T-helper 1 cell treated with Interleukin-12 subunit alpha and Interleukin-12 subunit beta and Interleukin-4 antibody, amounts not matched to agents 30 μg/mL and 1 μg/mL, for 36 hours (primary cell): Measurements from ENCODE around the gene INIP.
"Not testable (repeated sequence)": the region's sequence is repeated elsewhere in the genome, so short reads cannot be mapped to it uniquely, and the experiment has no call there.

Source experiments
- H3K27ac Mint-ChIP-seq: one replicate; pipeline ENCODE4 v1.8.0; 2021; ENCODE audit warnings: mild to moderate bottlenecking, mixed read lengths
- H3K27me3 Mint-ChIP-seq: one replicate; pipeline ENCODE4 v1.8.0; 2021; ENCODE audit warnings: low read depth, mixed read lengths
- H3K36me3 Mint-ChIP-seq: one replicate; pipeline ENCODE4 v1.8.0; 2021; ENCODE audit warnings: low read depth, mixed read lengths
- H3K4me1 Mint-ChIP-seq: one replicate; pipeline ENCODE4 v1.8.0; 2021; ENCODE audit warnings: low read depth, mixed read lengths
- H3K4me3 Mint-ChIP-seq: one replicate; pipeline ENCODE4 v1.8.0; 2021; ENCODE audit warnings: mild to moderate bottlenecking, moderate library complexity, mixed read lengths
- H3K9me3 Mint-ChIP-seq: one replicate; pipeline ENCODE4 v1.8.0; 2021; ENCODE audit warnings: mixed read lengths

INIP gene

GRCh38 chr9:112719696-112720095, 1.8 kb upstream of the INIP start:
- H3K27ac Mint-ChIP-seq, result no peak overlapping the region
- peaks cover 18% of the 10 kb centered on the region for H3K4me1 Mint-ChIP-seq
- no peak overlapping the region for H3K4me3 Mint-ChIP-seq
- H3K36me3 Mint-ChIP-seq, result no peaks in the 10 kb centered on the region
- no peaks in the 10 kb centered on the region for H3K9me3 Mint-ChIP-seq
- no peaks in the 10 kb centered on the region for H3K27me3 Mint-ChIP-seq

DNA sequence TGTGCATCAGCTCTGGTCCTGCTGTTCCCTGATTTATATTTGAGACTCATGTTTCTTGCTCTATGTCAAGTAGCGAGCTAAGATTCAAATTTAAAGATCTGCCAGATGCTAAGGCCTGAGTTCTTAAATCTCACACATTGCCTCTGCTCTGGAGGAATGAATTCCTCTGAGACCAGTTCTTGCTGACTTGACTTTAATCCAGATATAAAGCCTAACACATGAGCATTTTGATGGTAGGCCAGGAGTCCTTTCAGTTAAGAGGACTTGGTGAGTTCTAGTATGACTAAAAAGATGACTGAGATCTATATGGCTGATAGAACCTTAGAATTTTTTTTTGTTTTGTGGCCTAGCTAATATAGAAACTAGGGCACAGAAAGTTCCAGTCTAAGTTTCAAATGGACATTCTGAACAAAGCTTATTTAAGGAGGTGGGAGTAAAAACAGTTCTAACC, 1.3 kb upstream of the INIP start:
- Mint-ChIP-seq H3K27ac (no peak overlapping the region), H3K4me3 (no peak overlapping the region), H3K9me3 (no peaks in the 10 kb centered on the region), H3K4me1 (peaks cover 18% of the 10 kb centered on the region), H3K36me3 (no peaks in the 10 kb centered on the region), H3K27me3 (no peaks in the 10 kb centered on the region)

- Mint-ChIP-seq H3K27me3 (no peaks in the 10 kb centered on the region), H3K36me3 (peaks cover 14% of the 10 kb centered on the region), H3K9me3 (no peaks in the 10 kb centered on the region), H3K4me1 (peaks cover 21% of the 10 kb centered on the region), H3K4me3 (no peak overlapping the region), H3K27ac (no peak overlapping the region)
Observed at GRCh38 chr9:112712678-112713077, 5.2 kb downstream of the INIP start.

- Mint-ChIP-seq H3K4me1 (peaks cover 16% of the 10 kb centered on the region), H3K36me3 (peaks cover 16% of the 10 kb centered on the region), H3K27me3 (no peaks in the 10 kb centered on the region), H3K4me3 (no peak overlapping the region), H3K9me3 (no peaks in the 10 kb centered on the region), H3K27ac (no peak overlapping the region)
Observed at GRCh38 chr9:112711050-112711689, 6.7 kb downstream of the INIP start.

- Mint-ChIP-seq H3K36me3 (peaks cover 12% of the 10 kb centered on the region), H3K9me3 (no peaks in the 10 kb centered on the region), H3K4me3 (no peak overlapping the region), H3K27me3 (no peaks in the 10 kb centered on the region), H3K4me1 (peaks cover 6% of the 10 kb centered on the region), H3K27ac (no peak overlapping the region)
Observed at GRCh38 chr9:112705768-112706427, 12.0 kb downstream of the INIP start.

DNA sequence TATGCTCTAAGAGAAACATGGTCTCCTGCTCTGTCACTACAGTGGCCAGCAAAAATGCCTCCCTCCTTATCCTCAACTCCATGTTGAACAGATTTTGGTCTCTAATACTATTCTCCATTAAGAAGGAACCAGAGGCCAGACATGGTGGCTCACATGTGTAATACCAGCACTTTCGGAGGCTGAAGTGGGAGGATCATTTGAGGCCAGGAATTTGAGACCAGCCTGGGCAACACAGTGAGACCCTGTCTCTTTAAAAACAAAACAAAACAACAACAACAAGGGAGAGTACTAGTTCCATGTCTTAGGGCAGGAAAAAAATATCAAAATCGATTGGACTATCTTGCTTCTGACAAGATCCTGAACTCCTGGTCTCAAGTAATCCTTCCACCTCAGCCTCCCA, 14.6 kb downstream of the INIP start:
- Mint-ChIP-seq H3K27ac (no peak overlapping the region), H3K36me3 (peaks cover 14% of the 10 kb centered on the region), H3K4me1 (peaks cover 10% of the 10 kb centered on the region), H3K27me3 (no peaks in the 10 kb centered on the region), H3K9me3 (no peaks in the 10 kb centered on the region), H3K4me3 (no peak overlapping the region)

DNA sequence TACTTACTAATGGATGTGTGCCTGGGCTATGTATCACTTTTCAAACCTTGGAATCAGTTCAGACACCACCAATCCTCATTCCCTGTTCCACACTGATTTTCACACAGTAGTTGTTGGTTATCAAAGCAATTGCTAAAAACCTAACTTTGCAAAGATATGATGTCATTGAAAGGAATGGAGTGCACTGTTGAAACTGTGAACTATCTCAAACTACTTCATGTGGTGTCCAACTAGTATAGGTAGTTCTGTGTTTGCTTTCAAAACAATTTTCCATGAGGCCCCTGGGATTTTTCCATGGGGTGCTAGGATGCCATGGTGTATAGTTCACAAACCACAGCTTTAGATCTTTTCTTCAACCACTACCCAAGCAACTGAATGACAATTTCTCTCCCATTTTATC, 17.8 kb downstream of the INIP start:
- H3K27ac Mint-ChIP-seq, result no peak overlapping the region
- H3K4me1 Mint-ChIP-seq, result peaks cover 5% of the 10 kb centered on the region
- no peak overlapping the region for H3K4me3 Mint-ChIP-seq
- peaks cover 21% of the 10 kb centered on the region for H3K36me3 Mint-ChIP-seq
- H3K9me3 Mint-ChIP-seq, result no peaks in the 10 kb centered on the region
- H3K27me3 Mint-ChIP-seq, result no peaks in the 10 kb centered on the region

DNA sequence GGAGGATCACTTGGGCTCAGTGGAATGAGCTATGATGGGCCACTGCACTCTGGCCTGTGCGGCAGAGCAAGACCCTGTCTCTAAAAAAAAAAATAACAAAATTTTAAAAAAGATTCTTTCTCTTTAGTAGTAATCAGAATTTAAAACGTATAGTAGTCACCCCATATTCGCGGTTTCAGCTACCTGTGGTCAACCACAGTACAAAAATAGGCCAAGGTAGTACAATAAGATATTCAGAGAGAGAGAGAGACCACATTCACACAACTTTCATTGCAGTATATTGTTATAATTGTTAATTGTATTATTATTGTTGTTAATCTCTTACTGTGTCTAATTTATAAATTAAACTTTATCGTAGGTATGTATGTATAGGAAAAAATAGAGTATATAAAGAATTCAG, 18.7 kb downstream of the INIP start:
- Mint-ChIP-seq H3K27me3 (no peaks in the 10 kb centered on the region), H3K9me3 (no peaks in the 10 kb centered on the region), H3K4me3 (no peak overlapping the region), H3K36me3 (peaks cover 21% of the 10 kb centered on the region), H3K27ac (no peak overlapping the region), H3K4me1 (peaks cover 5% of the 10 kb centered on the region)

GRCh38 chr9:112696461-112696860, 21.5 kb downstream of the INIP start:
- H3K9me3 Mint-ChIP-seq, result no peaks in the 10 kb centered on the region
- no peak overlapping the region for H3K27ac Mint-ChIP-seq
- H3K4me3 Mint-ChIP-seq, result no peak overlapping the region
- peaks cover 6% of the 10 kb centered on the region for H3K4me1 Mint-ChIP-seq
- peaks cover 34% of the 10 kb centered on the region for H3K36me3 Mint-ChIP-seq
- H3K27me3 Mint-ChIP-seq, result no peaks in the 10 kb centered on the region

DNA sequence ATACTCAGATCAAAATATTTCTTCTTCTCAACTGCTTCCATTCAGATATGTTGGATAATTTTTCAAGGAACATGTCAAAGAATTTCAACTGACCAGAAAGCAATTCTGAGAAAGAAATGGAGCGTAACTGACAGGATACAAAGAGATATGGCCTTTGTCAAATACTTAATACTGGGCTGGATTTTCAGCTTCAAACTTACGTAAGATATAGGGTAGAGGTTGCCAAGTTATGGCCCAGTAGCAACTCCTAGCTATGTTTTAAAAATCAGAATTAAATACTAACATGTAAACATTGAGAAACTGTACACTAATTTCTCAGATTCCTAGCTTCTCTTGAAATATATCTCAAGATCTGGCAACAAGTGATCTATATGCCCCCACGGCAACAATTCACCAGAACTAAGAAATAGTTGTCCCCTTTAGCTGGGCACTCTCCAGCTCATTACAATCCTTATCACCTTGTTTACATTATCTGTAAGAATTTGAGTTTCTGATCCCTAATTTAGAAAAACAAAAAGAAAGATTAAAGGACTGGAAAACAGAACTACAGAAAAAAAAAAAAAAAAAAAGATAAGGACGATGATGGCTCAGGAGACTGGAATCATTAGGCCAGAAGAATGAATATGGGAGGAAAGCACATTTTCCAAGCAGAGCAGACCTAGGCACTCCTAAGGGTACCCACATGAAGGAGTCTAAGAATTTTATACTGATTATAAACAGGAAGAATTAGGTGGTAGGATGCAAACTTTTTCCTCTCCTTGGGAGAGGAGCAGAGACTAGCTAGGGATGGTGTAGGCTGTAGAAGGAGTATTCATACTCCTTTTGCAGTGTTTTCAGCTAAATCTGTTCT, 23.0 kb downstream of the INIP start:
- Mint-ChIP-seq H3K36me3 (peaks cover 44% of the 10 kb centered on the region), H3K4me3 (no peak overlapping the region), H3K27me3 (no peaks in the 10 kb centered on the region), H3K27ac (no peak overlapping the region), H3K4me1 (peaks cover 12% of the 10 kb centered on the region), H3K9me3 (no peaks in the 10 kb centered on the region)

DNA sequence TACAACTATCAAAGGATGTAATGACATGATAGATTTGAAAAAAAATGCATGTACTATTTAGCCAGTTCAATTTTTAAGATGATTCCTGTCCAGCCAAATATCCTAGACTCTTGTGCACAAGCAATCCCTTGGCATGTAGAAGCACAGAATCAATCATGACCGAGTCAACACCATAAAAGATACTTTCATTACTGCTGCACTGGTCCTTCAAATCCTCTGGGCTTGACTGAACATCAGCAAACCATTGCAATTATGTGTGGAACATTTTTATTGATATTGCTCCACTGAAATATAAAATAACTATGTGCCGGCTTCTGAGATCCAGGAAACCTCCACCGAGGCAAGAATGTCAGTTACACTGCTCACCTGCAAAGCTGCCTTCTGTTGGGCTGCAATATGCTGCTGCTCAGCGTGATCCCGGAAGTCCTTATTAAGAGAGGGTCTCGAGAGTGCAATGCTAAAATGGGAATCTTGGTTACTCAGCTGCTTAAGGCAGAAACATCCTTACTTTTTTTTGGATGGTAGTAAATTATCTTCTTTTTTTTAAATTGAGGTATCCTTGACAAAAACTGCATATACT, 28.7 kb downstream of the INIP start:
- no peak overlapping the region for H3K4me3 Mint-ChIP-seq
- no peaks in the 10 kb centered on the region for H3K9me3 Mint-ChIP-seq
- H3K36me3 Mint-ChIP-seq, result peaks cover 53% of the 10 kb centered on the region
- no peak overlapping the region for H3K27ac Mint-ChIP-seq
- H3K27me3 Mint-ChIP-seq, result no peaks in the 10 kb centered on the region
- peaks cover 9% of the 10 kb centered on the region for H3K4me1 Mint-ChIP-seq

GRCh38 chr9:112680731-112681402, 37.0 kb downstream of the INIP start:
- no peak overlapping the region for H3K27ac Mint-ChIP-seq
- H3K27me3 Mint-ChIP-seq, result peaks cover 3% of the 10 kb centered on the region

GRCh38 chr9:112677040-112677439, 40.9 kb downstream of the INIP start:
- H3K4me3 Mint-ChIP-seq, result no peak overlapping the region
- no peaks in the 10 kb centered on the region for H3K36me3 Mint-ChIP-seq
- H3K9me3 Mint-ChIP-seq, result peaks cover 24% of the 10 kb centered on the region
- no peaks in the 10 kb centered on the region for H3K4me1 Mint-ChIP-seq
- H3K27me3 Mint-ChIP-seq, result peaks cover 3% of the 10 kb centered on the region
- H3K27ac Mint-ChIP-seq, result no peak overlapping the region

More at GRCh38 chr9:112680731-112681402, 37.0 kb downstream of the INIP start:
- peaks cover 12% of the 10 kb centered on the region for H3K36me3 Mint-ChIP-seq
- peaks cover 24% of the 10 kb centered on the region for H3K9me3 Mint-ChIP-seq
- peaks cover 4% of the 10 kb centered on the region for H3K4me1 Mint-ChIP-seq
- H3K4me3 Mint-ChIP-seq, result no peak overlapping the region

DNA sequence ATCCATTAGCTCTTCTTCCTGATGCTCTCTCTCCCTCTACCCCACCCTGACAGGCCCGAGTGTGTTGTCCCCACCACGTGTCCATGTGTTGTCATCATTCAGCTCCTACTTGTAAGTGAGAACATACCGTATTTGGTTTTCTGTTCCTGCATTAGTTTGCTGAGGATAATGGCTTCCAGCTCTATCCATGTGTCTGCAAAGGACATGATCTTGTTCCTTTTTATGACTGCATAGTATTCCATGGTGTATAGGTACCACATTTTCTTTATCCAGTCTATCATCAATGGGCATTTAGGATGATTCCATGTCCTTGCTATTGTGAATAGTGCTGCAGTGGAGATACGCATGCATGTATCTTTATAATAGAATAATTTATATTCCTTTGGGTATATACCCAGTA, 44.7 kb downstream of the INIP start:
- H3K36me3 Mint-ChIP-seq, H3K27ac Mint-ChIP-seq, H3K4me3 Mint-ChIP-seq, H3K27me3 Mint-ChIP-seq, H3K4me1 Mint-ChIP-seq: not testable (repeated sequence)
- H3K9me3 Mint-ChIP-seq, result peaks cover 12% of the 10 kb centered on the region
